Keratinocyte (primary cell): Measurements from ENCODE around the gene DTX4.

Source experiments
- EZH2 ChIP-seq: IDR thresholded peaks from one replicate; pipeline ENCODE4 v1.6.1; 2012; ENCODE audit warnings: inconsistent platforms, mild to moderate bottlenecking, low read length, moderate library complexity
- TF ChIP-seq, protein P1 (sequence below), 3 experiments: IDR thresholded peaks in 1 of 3; conservative IDR thresholded peaks in 1 of 3; optimal IDR thresholded peaks in 1 of 3; 2 replicates in 2 of 3; 3 replicates in 1 of 3; pipeline versions ENCODE3 to v1.5.1; 2011; ENCODE audit warnings: low read length in 3 of 3, mild to moderate bottlenecking in 3 of 3, moderate library complexity in 2 of 3, control low read depth in 1 of 3, inconsistent platforms in 1 of 3; ENCODE audit not compliant: insufficient read depth in 2 of 3; ENCODE audit errors: extremely low read depth in 1 of 3

DNA sequence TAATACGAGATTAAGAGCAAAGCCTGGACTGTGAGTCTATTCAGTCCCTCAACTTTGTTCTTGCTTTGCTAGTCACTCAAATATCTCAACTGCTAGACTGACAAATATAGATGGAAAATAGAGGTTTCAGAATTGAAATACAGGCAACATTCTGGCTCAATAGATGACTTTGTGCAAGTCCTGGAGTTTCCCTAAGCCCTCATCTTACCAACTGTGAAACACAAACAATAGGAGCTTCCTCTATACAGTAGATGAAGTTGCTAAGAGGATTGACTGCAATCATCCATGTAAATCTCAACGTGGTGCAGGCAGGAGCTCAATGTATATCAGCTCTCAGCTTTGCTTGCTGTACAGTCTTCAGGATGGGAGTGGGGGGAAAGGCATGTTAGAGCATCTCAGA, 47.0 kb downstream of the DTX4 start:
- TF ChIP-seq, protein P1, sequence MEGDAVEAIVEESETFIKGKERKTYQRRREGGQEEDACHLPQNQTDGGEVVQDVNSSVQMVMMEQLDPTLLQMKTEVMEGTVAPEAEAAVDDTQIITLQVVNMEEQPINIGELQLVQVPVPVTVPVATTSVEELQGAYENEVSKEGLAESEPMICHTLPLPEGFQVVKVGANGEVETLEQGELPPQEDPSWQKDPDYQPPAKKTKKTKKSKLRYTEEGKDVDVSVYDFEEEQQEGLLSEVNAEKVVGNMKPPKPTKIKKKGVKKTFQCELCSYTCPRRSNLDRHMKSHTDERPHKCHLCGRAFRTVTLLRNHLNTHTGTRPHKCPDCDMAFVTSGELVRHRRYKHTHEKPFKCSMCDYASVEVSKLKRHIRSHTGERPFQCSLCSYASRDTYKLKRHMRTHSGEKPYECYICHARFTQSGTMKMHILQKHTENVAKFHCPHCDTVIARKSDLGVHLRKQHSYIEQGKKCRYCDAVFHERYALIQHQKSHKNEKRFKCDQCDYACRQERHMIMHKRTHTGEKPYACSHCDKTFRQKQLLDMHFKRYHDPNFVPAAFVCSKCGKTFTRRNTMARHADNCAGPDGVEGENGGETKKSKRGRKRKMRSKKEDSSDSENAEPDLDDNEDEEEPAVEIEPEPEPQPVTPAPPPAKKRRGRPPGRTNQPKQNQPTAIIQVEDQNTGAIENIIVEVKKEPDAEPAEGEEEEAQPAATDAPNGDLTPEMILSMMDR (optimal IDR thresholded peaks at IDR 0.05 in 1 of 3, IDR thresholded peaks at IDR 0.05 in 1 of 3, conservative IDR thresholded peaks at IDR 0.05 in 1 of 3; ENCODE audit: extremely low read depth in 1 of 3, insufficient read depth in 2 of 3, low read length in 3 of 3), result no peak
- TF ChIP-seq EZH2, result no peak
